CD4-positive, alpha-beta T cell treated with Interleukin-12 subunit alpha and Interleukin-12 subunit beta, for 1 hour (primary cell): ENCODE data around the gene TMTC2.

Source experiments
- DNase-seq: peaks from one replicate; pipeline ENCODE4 v3.0.0-alpha.2; 2020

Gene TMTC2

GRCh38 chr12:83149987-83150386 is 463.3 kb downstream of the TMTC2 start:
- no peak for DNase-seq

GRCh38 chr12:83150465-83151189 is 463.9 kb downstream of the TMTC2 start:
- no peak for DNase-seq

- no peak for DNase-seq
Observed at GRCh38 chr12:83153177-83153576, 466.5 kb downstream of the TMTC2 start.

- DNase-seq: no peak
Observed at GRCh38 chr12:83156815-83157214, 470.1 kb downstream of the TMTC2 start.

GRCh38 chr12:83157604-83158003 is 470.9 kb downstream of the TMTC2 start:
- no peak for DNase-seq

GRCh38 chr12:83158613-83159207 is 472.0 kb downstream of the TMTC2 start:
- no peak for DNase-seq

- no peak for DNase-seq
Observed at GRCh38 chr12:83161456-83161855, 474.8 kb downstream of the TMTC2 start.

GRCh38 chr12:83168751-83169150 is 482.0 kb downstream of the TMTC2 start:
- no peak for DNase-seq

- no peak for DNase-seq
Observed at GRCh38 chr12:83172441-83172840, 485.7 kb downstream of the TMTC2 start.

- no peak for DNase-seq
Observed at GRCh38 chr12:83172866-83173649, 486.4 kb downstream of the TMTC2 start.

GRCh38 chr12:83179999-83180398 is 493.3 kb downstream of the TMTC2 start:
- DNase-seq: no peak

GRCh38 chr12:83181074-83181473 is 494.4 kb downstream of the TMTC2 start:
- DNase-seq: no peak

- DNase-seq: no peak
Observed at GRCh38 chr12:83183132-83183531, 496.4 kb downstream of the TMTC2 start.
